ENCODE data around the gene THSD7A.

DNA sequence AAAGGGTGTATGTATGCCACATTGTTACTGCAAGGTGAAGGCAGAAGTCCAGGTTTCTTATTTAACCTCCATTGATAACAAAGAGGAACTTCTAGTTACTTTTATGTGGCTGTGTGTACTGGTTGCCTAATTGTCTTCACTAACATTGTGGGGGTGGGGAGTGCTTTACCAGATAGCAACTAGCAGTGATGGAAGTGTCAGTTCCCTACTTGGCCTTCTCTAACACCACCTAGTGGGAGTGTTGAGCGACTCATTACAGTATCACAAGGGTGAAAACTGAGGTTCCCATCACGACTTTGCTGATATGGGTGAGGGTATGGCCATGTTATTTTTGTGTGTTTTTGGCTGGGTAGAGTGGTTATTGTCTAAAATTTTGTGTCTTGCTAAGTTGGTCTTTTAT, 274.4 kb downstream of the THSD7A start:
- TF ChIP-seq NR2F1 (conservative IDR thresholded peaks at IDR 0.05): no peak
- TF ChIP-seq, protein P1, sequence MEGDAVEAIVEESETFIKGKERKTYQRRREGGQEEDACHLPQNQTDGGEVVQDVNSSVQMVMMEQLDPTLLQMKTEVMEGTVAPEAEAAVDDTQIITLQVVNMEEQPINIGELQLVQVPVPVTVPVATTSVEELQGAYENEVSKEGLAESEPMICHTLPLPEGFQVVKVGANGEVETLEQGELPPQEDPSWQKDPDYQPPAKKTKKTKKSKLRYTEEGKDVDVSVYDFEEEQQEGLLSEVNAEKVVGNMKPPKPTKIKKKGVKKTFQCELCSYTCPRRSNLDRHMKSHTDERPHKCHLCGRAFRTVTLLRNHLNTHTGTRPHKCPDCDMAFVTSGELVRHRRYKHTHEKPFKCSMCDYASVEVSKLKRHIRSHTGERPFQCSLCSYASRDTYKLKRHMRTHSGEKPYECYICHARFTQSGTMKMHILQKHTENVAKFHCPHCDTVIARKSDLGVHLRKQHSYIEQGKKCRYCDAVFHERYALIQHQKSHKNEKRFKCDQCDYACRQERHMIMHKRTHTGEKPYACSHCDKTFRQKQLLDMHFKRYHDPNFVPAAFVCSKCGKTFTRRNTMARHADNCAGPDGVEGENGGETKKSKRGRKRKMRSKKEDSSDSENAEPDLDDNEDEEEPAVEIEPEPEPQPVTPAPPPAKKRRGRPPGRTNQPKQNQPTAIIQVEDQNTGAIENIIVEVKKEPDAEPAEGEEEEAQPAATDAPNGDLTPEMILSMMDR (IDR thresholded peaks at IDR 0.05 in 2 of 3, conservative IDR thresholded peaks at IDR 0.05 in 1 of 3; ENCODE audit: control insufficient read depth in 2 of 3, extremely low read depth in 1 of 3, insufficient read depth in 1 of 3, low read depth in 3 of 3, low read length in 3 of 3): peak; percentile 30 to 41 (median 35); a peak in 4 of 6 replicates
- TF ChIP-seq TCF12 (IDR thresholded peaks at IDR 0.05; ENCODE audit: low read depth, low read length): no peak
- TF ChIP-seq BHLHE40 (IDR thresholded peaks at IDR 0.05; ENCODE audit: borderline replicate concordance in 1 of 2, low read depth in 2 of 2, low read length in 1 of 2): no peak
- TF ChIP-seq, protein P2, sequence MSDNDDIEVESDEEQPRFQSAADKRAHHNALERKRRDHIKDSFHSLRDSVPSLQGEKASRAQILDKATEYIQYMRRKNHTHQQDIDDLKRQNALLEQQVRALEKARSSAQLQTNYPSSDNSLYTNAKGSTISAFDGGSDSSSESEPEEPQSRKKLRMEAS (IDR thresholded peaks at IDR 0.05; ENCODE audit: low read depth, low read length): no peak
- TF ChIP-seq ATF7 (IDR thresholded peaks at IDR 0.05; ENCODE audit: low read depth): no peak
